HG03565 (cell line): ENCODE data around the gene KIAA1586.
A peak's percentile ranks its signal among the peaks of the same experiment; 100 is the strongest.
"Not testable (repeated sequence)": the region's sequence is repeated elsewhere in the genome, so short reads cannot be mapped to it uniquely, and the experiment has no call there.

ENCODE experiments used
- ATAC-seq: cut with Tn5 transposase; IDR thresholded peaks from one replicate; pipeline ENCODE4 v1.9.1; 2021; ENCODE audit warnings: mild to moderate bottlenecking, moderate library complexity; ENCODE audit not compliant: unreplicated experiment

The KIAA1586 gene

DNA sequence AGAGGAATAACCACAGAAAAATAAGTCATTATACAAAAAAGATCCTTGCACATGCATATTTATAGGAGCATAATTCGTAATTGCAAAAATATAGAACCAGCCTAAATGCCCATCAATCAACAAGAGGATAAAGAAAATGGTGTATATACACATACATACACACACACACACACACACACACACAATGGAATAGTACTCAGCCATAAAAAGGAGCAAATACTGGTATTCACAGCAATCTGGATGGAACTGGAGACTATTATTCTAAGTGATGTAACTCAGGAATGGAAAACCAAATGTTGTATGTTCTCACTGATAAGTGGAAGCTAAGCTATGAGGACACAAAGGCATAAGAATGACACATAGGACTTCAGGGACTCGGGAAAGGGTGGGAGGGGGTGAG lies 1.9 kb upstream of the KIAA1586 start:
- no peak for ATAC-seq

DNA sequence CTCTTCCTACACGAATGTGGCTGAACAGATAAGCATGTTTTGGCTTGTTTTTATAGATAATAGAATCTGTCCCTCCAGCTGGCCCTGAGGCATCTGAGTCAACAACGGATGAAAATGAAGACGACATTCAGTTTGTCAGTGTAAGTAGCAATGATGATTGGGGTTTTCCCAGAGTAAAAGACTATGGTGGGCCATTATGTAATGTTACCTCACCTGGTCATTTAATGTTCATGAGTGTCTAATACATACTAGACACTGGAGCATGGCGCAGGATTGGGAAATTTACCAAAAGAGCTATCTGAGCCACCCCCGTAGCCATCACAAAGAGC lies 728 bp downstream of the KIAA1586 start:
- ATAC-seq = peak; percentile 27

GRCh38 chr6:57047859-57048258 lies 1.4 kb downstream of the KIAA1586 start:
- ATAC-seq = not testable (repeated sequence)

GRCh38 chr6:57048577-57048976 lies 2.1 kb downstream of the KIAA1586 start:
- ATAC-seq = no peak

DNA sequence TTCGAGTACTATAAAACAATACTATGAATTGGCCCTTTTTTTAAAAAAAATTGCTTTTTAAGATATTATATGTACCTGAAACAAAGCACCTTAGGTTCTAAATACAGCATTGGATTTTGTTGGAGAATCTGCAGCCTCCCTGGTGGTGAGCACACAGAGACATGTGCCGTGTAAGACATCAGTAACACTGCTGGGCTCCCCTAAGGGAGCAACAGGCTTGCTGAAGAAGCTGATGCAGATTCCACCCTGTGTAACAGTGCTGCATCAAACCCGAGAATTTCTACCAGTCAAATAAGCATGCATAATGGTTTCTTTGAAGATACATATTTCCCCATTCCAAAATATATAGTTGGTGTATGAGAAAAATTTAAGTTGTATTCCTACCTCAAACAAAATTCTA lies 17.4 kb downstream of the KIAA1586 start:
- ATAC-seq = no peak

- ATAC-seq = no peak
Observed at GRCh38 chr6:57064809-57065208, 18.3 kb downstream of the KIAA1586 start.

GRCh38 chr6:57068061-57068460 lies 21.6 kb downstream of the KIAA1586 start:
- ATAC-seq = no peak

- no peak for ATAC-seq
Observed at GRCh38 chr6:57069228-57069627, 22.7 kb downstream of the KIAA1586 start.

DNA sequence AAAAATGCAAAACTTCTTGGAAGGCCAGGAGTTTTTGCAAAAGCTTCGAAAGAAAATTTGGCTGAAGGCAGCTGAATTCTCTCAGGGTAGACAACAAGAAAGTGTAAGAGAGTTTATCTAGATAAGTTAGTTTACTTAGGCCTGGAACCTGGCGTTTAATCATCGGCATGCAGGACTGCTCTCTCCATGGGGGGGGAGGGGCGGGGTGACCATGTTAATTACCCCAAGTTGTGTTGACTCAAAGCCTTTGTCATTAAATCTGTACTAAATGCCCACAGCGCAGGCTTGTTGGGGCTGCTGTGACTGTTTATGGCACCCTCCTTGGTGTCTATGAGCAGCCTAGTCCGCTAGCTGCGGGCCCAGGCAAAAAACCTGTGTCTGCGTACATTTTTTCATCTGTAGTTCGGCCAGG lies 23.4 kb downstream of the KIAA1586 start:
- no peak for ATAC-seq

DNA sequence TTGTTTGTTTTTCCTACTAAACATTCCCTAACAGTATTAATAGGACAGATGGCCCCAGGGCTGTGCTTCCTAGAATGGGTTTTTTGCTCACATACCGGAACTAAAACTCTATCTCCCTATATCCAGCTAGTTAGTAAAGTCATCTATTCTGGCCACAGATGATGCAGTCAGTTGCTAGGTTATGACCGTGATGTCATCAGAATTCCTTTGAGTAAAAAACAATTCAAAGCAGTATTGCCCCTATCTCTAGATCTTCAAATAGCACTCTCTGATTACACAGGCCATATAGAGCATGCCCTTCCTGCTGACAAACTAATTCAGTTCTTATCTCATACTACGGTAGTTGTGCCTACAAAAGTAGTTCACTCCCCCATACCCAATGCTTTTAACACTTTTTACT lies 25.6 kb downstream of the KIAA1586 start:
- ATAC-seq = no peak

DNA sequence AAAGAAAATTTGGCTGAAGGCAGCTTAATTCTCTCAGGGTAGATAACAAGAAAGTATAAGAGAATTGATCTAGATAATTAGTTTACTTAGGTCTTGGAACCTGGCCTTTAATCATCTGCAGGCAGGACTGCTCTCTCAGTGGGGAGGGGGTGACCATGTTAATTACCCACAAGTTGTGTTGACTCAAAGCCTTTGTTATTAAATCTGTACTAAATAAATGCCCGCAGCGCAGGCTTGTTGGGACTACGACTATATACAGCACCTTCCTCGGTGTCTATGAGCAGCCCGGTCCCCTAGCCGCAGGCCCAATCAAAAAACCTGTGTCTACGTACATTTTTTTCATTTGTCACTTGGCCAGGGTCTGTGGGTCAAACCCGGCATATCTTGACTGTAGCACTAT lies 27.9 kb downstream of the KIAA1586 start:
- no peak for ATAC-seq

DNA sequence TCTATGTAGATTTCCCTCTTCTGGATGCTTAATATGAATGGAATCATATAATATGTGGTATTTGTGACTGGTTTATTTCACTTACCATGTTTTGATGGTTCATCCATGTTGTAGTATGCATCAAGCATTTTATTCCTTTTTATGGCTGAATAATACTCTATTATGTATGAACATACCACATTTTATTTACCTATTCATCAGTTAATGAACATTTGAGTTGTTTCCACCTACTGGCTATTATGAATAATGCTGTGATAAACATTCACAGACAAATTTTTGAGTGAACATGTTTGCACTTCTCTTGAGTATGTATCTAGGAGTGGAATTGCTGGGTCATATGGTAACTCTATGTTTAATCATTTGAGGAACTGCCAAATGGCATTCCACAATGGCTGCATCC lies 28.6 kb downstream of the KIAA1586 start:
- no peak for ATAC-seq

DNA sequence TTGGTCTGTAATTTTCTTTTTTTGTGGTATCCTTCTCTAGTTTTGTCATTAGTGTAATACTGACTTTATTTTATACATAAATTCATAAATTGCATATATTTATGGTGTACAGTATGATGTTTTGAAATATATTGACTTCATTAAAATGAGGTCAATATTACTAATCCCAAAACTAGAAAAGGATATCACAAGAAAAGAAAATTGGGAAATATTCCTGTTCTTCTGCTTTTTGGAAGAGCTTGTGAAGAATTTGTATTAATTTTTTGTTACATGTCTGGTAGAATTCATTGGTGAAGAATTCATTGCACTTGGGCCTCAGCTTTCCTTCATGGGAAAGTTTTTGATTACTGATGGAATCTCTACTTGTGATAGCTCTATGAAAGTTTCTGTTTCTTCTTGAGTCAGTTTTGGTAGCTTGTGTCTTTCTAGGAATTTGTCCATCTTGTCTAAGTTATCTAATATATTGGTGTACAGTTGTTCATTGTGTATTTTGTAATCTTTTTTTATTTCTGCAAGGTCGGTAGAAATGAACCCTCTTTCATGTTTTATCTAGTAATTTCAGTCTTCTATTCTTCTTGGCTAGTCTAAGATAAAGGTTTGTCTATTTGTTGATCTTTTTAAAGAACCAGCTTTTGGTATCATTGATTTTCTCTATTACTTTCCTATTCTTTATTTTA lies 32.2 kb downstream of the KIAA1586 start:
- no peak for ATAC-seq

DNA sequence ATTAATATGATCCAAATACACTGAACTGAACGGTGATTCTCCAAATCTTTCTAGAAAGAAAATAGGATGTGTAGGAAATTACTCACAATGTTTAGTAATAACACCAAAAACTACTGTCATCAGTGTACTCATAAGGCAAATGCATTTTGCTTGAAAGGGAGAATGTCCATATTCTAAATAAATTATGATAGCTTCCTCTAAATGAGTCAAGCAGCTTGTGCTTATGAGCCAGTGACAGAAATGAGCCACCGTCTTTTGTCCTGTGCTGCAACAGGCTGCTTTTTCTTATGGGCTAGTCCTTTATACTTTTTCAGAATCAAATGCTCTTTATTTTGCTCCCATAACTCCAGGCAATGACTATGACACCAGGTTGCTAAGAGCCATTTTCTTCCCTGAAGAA lies 39.0 kb downstream of the KIAA1586 start:
- no peak for ATAC-seq

GRCh38 chr6:57086843-57087242 lies 40.4 kb downstream of the KIAA1586 start:
- no peak for ATAC-seq

DNA sequence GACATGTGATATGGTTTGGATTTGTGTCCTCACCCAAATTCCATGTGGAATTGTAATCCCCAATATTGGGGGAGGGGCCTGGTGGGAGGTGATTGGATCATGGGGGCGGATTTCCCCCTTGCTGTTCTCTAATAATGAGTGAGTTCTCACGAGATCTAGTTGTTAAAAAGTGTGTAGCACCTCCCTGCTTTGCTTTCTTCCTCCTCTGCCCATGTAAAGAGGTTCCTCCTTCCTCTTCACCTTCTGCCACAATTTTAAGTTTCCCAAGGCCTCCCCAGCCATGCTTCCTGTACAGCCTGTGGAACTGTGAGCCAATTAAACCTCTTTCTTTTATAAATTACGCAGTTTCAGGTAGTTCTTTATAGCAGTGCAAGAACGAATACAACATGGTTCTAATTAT lies 41.4 kb downstream of the KIAA1586 start:
- no peak for ATAC-seq

DNA sequence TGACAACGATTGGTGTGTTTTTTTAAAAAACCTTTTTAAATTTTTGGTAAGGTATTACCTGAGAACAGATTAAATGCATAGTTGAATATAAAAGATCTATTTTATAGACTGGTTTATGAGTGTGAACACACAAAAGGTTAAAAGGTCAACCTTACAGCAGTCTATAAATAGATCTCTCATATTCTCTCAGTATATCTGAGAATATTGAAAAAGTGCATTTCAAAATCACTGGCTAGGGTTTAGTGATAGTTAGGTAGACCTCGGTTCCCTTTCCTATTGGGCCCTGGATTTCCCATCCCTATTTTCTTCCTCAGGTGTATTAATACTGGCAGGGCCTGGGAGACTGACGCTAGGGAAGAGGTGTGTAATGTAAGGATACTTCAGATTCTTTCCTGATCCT lies 42.8 kb downstream of the KIAA1586 start:
- ATAC-seq = no peak

- ATAC-seq = peak; percentile 89
Observed at GRCh38 chr6:57089687-57090457, 43.4 kb downstream of the KIAA1586 start, which contains the start of gene ZNF451. Gene ZNF451 (plus strand): TSS chr6:57090188. CDS start chr6:57090254, 66 bp downstream.

DNA sequence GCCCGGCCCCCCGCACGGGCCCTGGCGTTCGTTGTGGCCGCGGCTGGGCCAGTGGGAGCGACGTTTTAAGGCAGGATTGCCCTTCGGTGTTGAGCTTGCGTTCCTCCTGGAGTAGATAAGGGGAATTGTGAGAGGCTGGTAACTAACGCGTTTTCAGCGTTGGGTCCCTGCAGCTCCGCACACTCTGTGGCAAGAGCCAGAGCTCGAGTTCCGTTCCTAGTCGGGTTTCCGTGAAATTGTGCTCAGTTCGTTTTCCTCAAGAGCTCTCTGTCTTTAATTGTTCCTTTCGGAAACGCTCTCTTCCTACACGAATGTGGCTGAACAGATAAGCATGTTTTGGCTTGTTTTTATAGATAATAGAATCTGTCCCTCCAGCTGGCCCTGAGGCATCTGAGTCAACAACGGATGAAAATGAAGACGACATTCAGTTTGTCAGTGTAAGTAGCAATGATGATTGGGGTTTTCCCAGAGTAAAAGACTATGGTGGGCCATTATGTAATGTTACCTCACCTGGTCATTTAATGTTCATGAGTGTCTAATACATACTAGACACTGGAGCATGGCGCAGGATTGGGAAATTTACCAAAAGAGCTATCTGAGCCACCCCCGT lies 44.1 kb downstream of the KIAA1586 start:
- ATAC-seq = peak; percentile 1

GRCh38 chr6:57091375-57091774 lies 44.9 kb downstream of the KIAA1586 start:
- ATAC-seq = not testable (repeated sequence)

DNA sequence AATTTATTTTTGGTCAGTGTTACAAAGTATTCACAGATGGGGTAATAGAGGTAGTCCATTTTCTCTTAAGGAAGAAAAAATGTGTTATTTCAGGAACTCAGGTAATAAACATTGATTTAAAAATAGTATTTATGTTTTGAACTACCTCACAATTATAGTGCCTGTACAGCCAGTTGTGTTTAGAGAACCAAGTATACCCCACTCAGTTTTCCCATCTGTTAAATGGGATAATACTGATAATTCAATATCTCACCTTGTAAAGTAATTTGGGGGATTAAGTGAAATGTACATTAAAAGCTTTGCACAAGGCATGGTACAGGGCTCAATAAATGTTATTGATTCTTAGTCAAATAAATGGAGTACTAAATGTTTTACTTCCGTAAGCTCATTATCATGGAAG lies 48.2 kb downstream of the KIAA1586 start:
- no peak for ATAC-seq

DNA sequence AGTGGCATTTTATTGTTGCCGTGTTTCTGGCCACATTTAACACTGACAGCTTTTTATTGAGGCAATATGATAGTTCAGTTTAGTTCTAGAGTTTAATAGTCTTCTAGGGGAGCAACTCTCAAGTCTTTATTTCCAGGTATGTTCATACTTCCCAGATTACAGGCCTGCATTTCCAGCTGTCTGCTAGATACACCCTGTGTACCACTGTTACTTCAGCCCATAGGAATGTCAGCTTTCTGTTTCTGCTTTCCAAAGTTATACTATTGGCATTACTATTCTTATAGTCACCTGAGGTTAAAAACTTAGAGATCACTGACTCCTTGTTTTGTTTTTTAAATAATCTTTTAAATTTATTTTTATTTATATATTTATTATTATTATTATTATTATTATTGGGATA lies 51.1 kb downstream of the KIAA1586 start:
- no peak for ATAC-seq
